Large intestine (tissue), 3 donors: ENCODE measurements around the gene HECTD3. TPM values are rescaled to one million over a fixed set of nuclear protein-coding genes. Genes with fewer than 3 reads are reported as not detected.
"Not testable (repeated sequence)": the region's sequence is repeated elsewhere in the genome, so short reads cannot be mapped to it uniquely, and the experiment has no call there.

Experiments
- DNase-seq, 2 donors: peaks; one replicate each; pipeline versions ENCODE4 v3.0.0 to v3.0.0-alpha.2; 2013
- H3K27ac ChIP-seq: one replicate; pipeline ENCODE4 v1.5.1; 2013; ENCODE audit warnings: low read length
- H3K27me3 ChIP-seq: 2 replicates; pipeline ENCODE4 v1.6.1; 2013; ENCODE audit warnings: low read length; ENCODE audit not compliant: control insufficient read depth, insufficient read depth
- H3K36me3 ChIP-seq: 2 replicates; pipeline ENCODE4 v1.6.1; 2013; ENCODE audit warnings: low read length; ENCODE audit not compliant: control insufficient read depth, insufficient read depth
- H3K4me1 ChIP-seq: one replicate; pipeline ENCODE4 v1.6.1; 2013; ENCODE audit warnings: low read length; ENCODE audit not compliant: control insufficient read depth, insufficient read depth
- H3K4me3 ChIP-seq: one replicate; pipeline ENCODE4 v1.5.1; 2013; ENCODE audit warnings: low read length
- H3K9me3 ChIP-seq: one replicate; pipeline ENCODE4 v1.6.1; 2013; ENCODE audit warnings: mild to moderate bottlenecking, low read depth, low read length, moderate library complexity; ENCODE audit not compliant: control insufficient read depth
- WGBS: methylation state at CpG from one replicate; pipeline ENCODE4 v1.1.5; 2013; ENCODE audit warnings: low lambda C conversion rate; ENCODE audit not compliant: insufficient coverage; 5-methylcytosine and 5-hydroxymethylcytosine counted together
- polyA plus RNA-seq: library from polyadenylated mRNA; unstranded; fragments of 120-200 nt; gene quantifications from one replicate; pipeline ENCODE4 v1.2.1, GENCODE V29; 2013

The HECTD3 gene
- polyA plus RNA-seq, 1 donor = 55.0 TPM

DNA sequence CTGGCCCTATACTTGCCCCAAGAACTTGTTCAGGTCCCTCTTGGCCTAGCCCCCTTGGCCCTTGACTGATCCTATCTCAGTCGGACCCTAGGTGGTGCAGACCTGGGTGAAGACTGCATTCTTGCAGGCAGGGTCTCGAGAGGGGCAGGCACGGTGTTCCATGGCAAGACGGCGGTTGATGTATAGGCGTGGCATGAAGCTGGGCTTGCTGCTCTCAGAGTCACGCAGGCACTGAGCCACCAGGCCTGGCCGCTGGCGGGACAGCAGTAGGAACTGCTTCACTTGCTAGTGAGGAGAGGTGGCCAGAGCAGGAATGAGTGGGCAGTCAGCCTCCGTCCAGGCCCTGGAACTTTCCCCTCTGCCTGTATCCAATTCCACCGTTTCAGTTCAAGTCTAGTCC lies 3.8 kb downstream of the HECTD3 start:
- Histone ChIP-seq H3K4me1 (peaks cover 27% of the 10 kb centered on the region), H3K36me3 (peaks cover 73% of the 10 kb centered on the region), H3K27me3 (no peaks in the 10 kb centered on the region), H3K4me3 (no peak overlapping the region), H3K9me3 (no peaks in the 10 kb centered on the region), H3K27ac (no peak overlapping the region)
- no peak for DNase-seq
- WGBS = no CpG with 5 or more reads among the region's 11 CpGs

DNA sequence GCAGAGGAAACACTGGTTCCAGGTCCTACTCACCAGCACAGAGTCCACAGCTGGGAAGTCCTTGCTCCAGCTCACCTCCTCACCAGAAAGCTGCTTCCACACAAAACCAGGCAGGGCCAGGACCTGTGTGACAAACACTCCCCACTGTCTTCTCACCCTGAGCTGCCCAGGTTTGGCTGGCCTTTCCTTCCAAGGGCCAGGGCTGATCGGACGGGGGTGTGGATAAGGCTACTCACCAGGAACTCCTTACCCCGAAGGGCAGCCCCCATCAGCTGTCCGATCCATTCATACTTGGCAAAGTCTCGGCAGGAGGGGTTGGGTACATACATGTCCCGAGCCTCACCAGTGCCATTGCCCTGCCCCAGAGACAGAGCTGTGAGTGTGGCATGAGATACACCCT lies 5.4 kb downstream of the HECTD3 start:
- WGBS = no CpG with 5 or more reads among the region's 6 CpGs
- H3K4me1 ChIP-seq = peaks cover 24% of the 10 kb centered on the region
- H3K9me3 ChIP-seq = no peaks in the 10 kb centered on the region
- no peaks in the 10 kb centered on the region for H3K27me3 ChIP-seq
- no peak overlapping the region for H3K4me3 ChIP-seq
- peaks cover 82% of the 10 kb centered on the region for H3K36me3 ChIP-seq
- DNase-seq = no peak
- H3K27ac ChIP-seq = no peak overlapping the region

DNA sequence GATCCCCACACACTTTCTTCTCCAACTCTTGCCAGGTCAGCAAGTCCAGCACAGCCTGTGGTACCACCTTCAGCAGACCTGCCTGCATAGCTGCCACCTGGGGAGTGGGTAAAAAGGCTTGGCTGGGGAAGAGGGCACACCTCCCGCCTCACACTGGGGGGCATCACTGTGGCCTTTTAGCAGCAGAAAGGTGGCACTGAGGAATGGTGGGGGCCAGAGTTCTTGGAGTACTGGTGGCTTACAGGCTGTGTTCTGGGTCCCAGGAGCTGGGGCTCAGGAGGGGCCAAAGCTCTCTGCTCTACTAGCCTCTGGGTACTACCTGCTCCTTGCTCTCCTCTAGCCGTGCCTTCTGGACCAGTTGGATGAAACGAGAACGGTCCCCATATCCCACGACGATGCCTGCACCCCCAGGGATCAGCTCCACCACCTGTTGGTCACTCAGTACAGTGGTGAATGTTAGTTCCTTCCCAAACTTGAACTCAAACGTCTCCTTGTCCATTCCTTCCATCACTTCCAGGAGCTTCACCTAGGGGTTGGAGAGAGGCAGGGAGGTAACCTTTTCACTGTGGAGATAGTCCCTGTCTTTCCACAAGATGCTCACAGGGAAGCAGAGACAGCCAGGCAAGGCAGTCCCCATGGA lies 6.7 kb downstream of the HECTD3 start:
- Histone ChIP-seq H3K4me1 (peaks cover 17% of the 10 kb centered on the region), H3K4me3 (no peak overlapping the region), H3K27ac (no peak overlapping the region), H3K36me3 (peaks cover 76% of the 10 kb centered on the region), H3K9me3 (no peaks in the 10 kb centered on the region), H3K27me3 (no peaks in the 10 kb centered on the region)
- no peak for DNase-seq
- no CpG with 5 or more reads among the region's 7 CpGs for WGBS

DNA sequence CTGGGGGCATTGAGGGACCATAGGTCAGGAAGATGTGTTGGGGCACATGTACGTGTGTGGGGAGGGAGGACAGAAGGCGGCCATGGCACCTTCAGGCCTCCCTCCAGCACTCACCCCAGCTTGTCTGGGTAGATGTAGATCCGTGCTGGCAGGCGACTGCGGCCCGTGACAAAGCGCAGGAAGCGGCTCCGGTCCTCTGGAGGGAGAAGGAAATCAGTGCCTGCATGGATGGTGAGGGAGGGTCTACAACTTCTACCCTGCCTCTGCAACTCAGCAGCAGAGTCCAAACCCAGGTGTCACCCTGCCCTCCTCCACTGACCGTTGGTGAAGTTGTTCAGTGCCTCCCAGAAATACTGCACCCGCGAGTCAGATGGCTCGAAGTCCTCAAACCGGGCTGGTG lies 7.4 kb downstream of the HECTD3 start:
- Histone ChIP-seq H3K27ac (no peak overlapping the region), H3K4me3 (no peak overlapping the region), H3K9me3 (no peaks in the 10 kb centered on the region), H3K27me3 (no peaks in the 10 kb centered on the region), H3K36me3 (peaks cover 70% of the 10 kb centered on the region), H3K4me1 (peaks cover 15% of the 10 kb centered on the region)
- DNase-seq = no peak
- WGBS = no CpG with 5 or more reads among the region's 14 CpGs

DNA sequence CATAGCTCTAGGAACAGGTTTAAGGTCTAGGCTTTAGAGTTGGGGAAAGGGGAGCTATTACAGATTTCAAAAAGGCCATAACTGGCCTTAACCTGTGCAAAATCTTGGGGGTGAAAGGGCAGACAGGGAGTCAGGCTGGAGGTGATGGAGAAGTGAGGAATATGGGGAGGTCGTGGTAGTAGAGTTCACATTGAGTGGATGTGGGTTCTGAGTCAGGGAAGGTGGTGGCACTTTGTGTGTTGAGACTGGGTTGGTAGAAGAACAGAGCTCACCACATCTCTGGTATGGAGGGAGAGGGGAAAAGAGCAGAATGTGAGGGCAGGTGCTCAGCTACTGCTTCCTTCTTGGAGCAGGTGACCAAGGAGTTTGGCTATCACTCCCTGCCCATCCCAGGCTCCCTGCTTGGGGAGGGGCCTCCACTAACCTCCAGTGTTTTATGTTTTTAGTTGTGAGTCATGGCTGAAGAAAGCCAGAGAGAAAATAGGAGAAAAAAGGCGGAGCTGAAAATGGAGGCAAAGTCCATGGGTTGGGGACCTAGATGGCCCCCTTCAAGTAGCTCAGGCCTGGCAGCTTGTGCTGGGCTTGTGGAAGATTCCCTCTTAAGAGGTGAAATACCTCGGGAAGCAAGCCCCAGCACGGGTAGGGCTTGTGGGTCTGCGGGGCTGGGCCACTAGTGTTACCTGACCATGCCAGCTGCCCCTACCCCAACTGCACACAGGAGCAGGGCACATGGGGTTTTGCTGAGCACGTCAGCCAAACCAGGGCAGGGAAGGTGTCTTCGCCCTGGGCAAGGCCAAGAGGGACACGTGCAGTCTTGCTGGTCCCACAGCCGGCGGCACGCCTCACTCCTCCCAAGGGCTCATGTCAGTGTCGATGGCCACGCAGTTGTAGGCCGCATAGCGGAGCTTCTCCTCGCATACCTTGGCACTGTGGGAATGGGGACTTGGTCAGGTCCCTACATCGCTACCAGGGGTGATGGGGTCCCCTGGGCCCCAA lies 8.2 kb downstream of the HECTD3 start:
- no peaks in the 10 kb centered on the region for H3K9me3 ChIP-seq
- no CpG with 5 or more reads among the region's 17 CpGs for WGBS
- peak; percentile 47 to 86 for DNase-seq
- H3K4me3 ChIP-seq = no peak overlapping the region
- H3K4me1 ChIP-seq = peaks cover 15% of the 10 kb centered on the region
- no peaks in the 10 kb centered on the region for H3K27me3 ChIP-seq
- peak overlapping the region; percentile 51 for H3K27ac ChIP-seq
- H3K36me3 ChIP-seq = peaks cover 62% of the 10 kb centered on the region

DNA sequence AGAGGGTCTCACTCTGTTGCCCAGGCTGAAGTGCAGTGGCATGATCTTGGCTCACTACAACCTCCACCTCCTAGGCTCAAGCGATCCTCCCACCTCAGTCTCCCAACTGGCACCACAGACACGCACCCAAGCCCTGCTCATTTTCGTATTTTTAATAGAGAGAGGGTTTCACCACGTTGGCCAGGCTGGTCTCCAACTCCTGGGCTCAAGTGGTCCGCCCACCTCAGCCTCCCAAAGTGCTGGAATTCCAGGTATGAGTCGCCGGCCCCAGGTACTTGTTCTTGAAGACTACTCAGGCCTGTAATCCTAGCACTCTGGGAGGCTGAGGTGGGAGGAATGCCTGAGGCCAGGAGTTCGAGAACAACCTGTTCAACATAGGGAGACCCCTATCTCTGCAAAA lies 9.5 kb downstream of the HECTD3 start:
- not testable (repeated sequence) for H3K9me3 ChIP-seq, H3K27me3 ChIP-seq, H3K27ac ChIP-seq, DNase-seq, H3K4me3 ChIP-seq
- H3K36me3 ChIP-seq = peaks cover 48% of the 10 kb centered on the region
- peaks cover 15% of the 10 kb centered on the region for H3K4me1 ChIP-seq
- no CpG with 5 or more reads among the region's 8 CpGs for WGBS

DNA sequence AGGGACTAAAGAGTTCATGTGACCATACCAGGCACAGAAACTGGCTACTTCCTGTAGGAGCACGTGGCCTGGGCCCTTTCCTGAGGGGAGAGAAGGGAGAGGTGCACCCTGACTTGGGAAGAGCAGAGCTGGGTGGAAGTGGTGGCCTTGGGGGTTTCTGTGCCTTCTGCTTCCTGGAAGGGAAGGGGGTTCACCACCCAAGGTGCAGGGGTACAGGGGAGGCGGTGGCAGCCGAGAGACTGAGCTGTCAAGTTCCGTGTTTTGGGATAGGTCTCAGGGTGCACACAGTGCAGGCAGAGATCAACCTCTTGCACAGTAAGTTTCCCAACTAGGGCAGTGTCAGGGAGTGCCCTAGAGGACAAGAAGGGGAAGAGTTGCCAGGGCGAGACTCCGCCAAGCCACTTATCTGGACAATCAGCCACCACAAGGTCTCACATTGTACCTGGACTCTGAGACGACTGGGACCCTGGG lies 10.1 kb downstream of the HECTD3 start:
- Histone ChIP-seq H3K27me3 (no peaks in the 10 kb centered on the region), H3K27ac (no peak overlapping the region), H3K9me3 (no peaks in the 10 kb centered on the region), H3K36me3 (peaks cover 44% of the 10 kb centered on the region), H3K4me1 (peaks cover 15% of the 10 kb centered on the region), H3K4me3 (no peak overlapping the region)
- peak in 1 of 2 donors; percentile 23 for DNase-seq
- no CpG with 5 or more reads among the region's 7 CpGs for WGBS

DNA sequence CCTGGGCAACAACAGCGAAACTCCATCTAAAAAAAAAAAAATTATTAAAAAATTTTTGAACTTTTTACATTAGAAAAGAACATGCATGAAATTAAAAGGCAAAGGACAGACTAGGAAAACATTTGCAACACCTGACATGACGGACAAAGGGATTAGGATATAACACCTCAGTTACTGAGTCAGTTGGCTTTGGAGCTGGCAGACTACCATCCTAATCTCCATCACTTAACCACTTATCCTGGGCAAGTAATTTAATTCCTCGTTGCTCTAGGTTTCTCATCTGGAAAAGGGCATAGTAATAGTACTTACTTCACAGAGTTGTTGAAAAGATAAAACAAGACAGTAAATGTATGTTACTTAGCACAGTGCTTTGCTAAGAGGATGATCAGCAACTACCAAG lies 11.9 kb downstream of the HECTD3 start:
- H3K4me1 ChIP-seq = peaks cover 15% of the 10 kb centered on the region
- H3K27ac ChIP-seq = no peak overlapping the region
- no peak overlapping the region for H3K4me3 ChIP-seq
- peaks cover 26% of the 10 kb centered on the region for H3K36me3 ChIP-seq
- WGBS = 70% methylated on average over 2 of the region's 3 CpGs
- H3K9me3 ChIP-seq = no peaks in the 10 kb centered on the region
- H3K27me3 ChIP-seq = no peaks in the 10 kb centered on the region
- DNase-seq = no peak

DNA sequence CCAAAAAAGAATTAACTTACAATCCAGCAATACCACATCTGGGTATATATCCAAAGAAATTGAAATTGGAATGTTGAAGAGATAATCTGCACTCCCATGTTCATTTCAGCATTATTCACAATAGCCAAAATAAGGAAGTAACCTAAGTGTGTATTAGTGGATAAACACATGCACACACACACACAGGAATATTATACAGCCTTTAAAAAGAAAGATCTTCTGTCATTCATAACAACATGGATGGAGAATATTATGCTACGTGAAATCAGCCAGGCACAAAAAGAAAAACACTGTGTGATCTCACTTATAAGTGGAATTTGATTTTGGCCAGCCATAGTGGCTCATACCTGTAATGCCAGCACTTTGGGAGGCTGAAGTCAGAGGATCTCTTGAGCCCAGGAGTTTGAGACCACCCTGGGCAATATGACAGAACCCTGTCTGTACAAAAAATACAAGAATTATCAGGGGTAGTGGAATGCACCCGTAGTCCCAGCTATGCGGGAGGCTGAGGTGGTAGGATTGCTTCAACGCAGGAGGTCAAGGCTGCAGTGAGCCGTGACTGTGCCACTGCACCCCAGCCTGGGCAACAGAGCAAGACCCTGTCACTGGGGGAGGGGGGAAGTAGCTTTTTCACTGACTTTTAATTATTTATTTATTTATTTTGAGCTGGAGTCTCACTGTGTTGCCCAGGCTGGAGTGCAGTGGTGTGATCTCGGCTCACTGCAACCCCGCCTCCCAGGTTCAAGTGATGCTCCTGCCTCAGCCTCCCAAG lies 15.5 kb downstream of the HECTD3 start:
- Histone ChIP-seq H3K9me3 (no peaks in the 10 kb centered on the region), H3K4me1 (no peaks in the 10 kb centered on the region), H3K4me3 (no peak overlapping the region), H3K27me3 (no peaks in the 10 kb centered on the region), H3K36me3 (no peaks in the 10 kb centered on the region), H3K27ac (no peak overlapping the region)
- no peak for DNase-seq
- WGBS = no CpG with 5 or more reads among the region's 7 CpGs

DNA sequence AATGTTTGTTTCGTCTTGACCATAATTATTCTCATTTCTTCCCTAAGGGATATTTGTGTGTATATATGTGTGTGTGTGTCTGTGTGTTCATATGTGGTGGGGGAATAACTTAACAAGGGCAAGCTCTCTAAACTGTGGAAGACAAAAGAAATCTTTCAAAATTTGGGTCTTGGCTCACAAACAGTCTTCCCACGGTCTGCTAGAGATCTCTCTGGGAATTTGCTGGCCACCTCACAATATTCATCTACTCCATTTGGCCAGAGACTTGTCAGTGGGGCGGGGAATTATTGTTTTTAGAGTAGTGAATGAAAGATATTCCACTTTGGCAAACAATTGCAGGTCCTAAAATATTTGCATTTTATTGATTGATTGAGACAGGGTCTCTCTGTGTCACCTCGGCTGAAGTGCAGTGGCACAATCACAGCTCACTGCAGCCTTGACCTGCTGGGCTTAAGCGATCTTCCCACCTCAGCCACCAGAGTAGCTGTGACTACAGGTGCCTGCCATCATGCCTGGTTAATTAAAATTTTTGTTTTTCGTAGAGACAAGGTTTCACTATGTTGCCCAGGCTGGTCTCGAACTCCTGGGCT lies 16.7 kb downstream of the HECTD3 start:
- no peak for DNase-seq
- Histone ChIP-seq H3K27ac (no peak overlapping the region), H3K27me3 (no peaks in the 10 kb centered on the region), H3K36me3 (no peaks in the 10 kb centered on the region), H3K4me1 (no peaks in the 10 kb centered on the region), H3K9me3 (no peaks in the 10 kb centered on the region), H3K4me3 (no peak overlapping the region)
- no CpG with 5 or more reads among the region's 7 CpGs for WGBS
